Measurements from ENCODE around the gene ARL8A.
A peak's percentile ranks its signal among the peaks of the same experiment; 100 is the strongest.
"Not testable (repeated sequence)": the region's sequence is repeated elsewhere in the genome, so short reads cannot be mapped to it uniquely, and the experiment has no call there.

The ARL8A gene

GRCh38 chr1:202153284-202153683 lies 8.7 kb upstream of the ARL8A start:
- H3K9ac ChIP-seq (ENCODE audit: low read depth, low read length) = no peak overlapping the region
- 91% methylated on average over 4 of the region's 4 CpGs for WGBS
- H3K4me1 ChIP-seq (ENCODE audit: insufficient read depth, low read length) = peaks cover 4% of the 10 kb centered on the region
- H3K36me3 ChIP-seq (ENCODE audit: insufficient read depth, low read length) = no peaks in the 10 kb centered on the region
- no peak overlapping the region for H3K27ac ChIP-seq (ENCODE audit: low read depth, low read length)
- no peaks in the 10 kb centered on the region for H3K27me3 ChIP-seq (ENCODE audit: insufficient read depth, low read length)
- no peaks in the 10 kb centered on the region for H3K9me3 ChIP-seq (ENCODE audit: insufficient read depth, low read depth, low read length)
- H3K4me3 ChIP-seq (ENCODE audit: low read length) = no peak overlapping the region

GRCh38 chr1:202152399-202152798 lies 7.9 kb upstream of the ARL8A start:
- no peaks in the 10 kb centered on the region for H3K36me3 ChIP-seq (ENCODE audit: insufficient read depth, low read length)
- peaks cover 4% of the 10 kb centered on the region for H3K4me1 ChIP-seq (ENCODE audit: insufficient read depth, low read length)
- H3K27me3 ChIP-seq (ENCODE audit: insufficient read depth, low read length) = no peaks in the 10 kb centered on the region
- WGBS = 81% methylated on average over 10 of the region's 10 CpGs
- no peak overlapping the region for H3K4me3 ChIP-seq (ENCODE audit: low read length)
- H3K27ac ChIP-seq (ENCODE audit: low read depth, low read length) = no peak overlapping the region
- H3K9ac ChIP-seq (ENCODE audit: low read depth, low read length) = no peak overlapping the region
- H3K9me3 ChIP-seq (ENCODE audit: insufficient read depth, low read depth, low read length) = no peaks in the 10 kb centered on the region

GRCh38 chr1:202151045-202151444 lies 6.5 kb upstream of the ARL8A start:
- Histone ChIP-seq H3K36me3 (ENCODE audit: insufficient read depth, low read length) (no peaks in the 10 kb centered on the region), H3K27me3 (ENCODE audit: insufficient read depth, low read length) (peaks cover 2% of the 10 kb centered on the region; the same call in 1 of the 2 replicates), H3K4me1 (ENCODE audit: insufficient read depth, low read length) (peaks cover 4% of the 10 kb centered on the region), H3K4me3 (ENCODE audit: low read length) (no peak overlapping the region), H3K9me3 (ENCODE audit: insufficient read depth, low read depth, low read length) (no peaks in the 10 kb centered on the region), H3K9ac (ENCODE audit: low read depth, low read length) (no peak overlapping the region), H3K27ac (ENCODE audit: low read depth, low read length) (no peak overlapping the region)
- 94% methylated on average over 2 of the region's 2 CpGs for WGBS

GRCh38 chr1:202150602-202151001 lies 6.1 kb upstream of the ARL8A start:
- Histone ChIP-seq H3K4me1 (ENCODE audit: insufficient read depth, low read length) (peaks cover 4% of the 10 kb centered on the region), H3K9me3 (ENCODE audit: insufficient read depth, low read depth, low read length) (no peaks in the 10 kb centered on the region), H3K4me3 (ENCODE audit: low read length) (no peak overlapping the region), H3K27me3 (ENCODE audit: insufficient read depth, low read length) (peaks cover 7% of the 10 kb centered on the region; the same call in 1 of the 2 replicates), H3K9ac (ENCODE audit: low read depth, low read length) (no peak overlapping the region), H3K27ac (ENCODE audit: low read depth, low read length) (no peak overlapping the region), H3K36me3 (ENCODE audit: insufficient read depth, low read length) (no peaks in the 10 kb centered on the region)
- WGBS = 92% methylated on average over 8 of the region's 8 CpGs

- Histone ChIP-seq H3K36me3 (ENCODE audit: insufficient read depth, low read length) (no peaks in the 10 kb centered on the region), H3K4me3 (ENCODE audit: low read length) (no peak overlapping the region), H3K9me3 (ENCODE audit: insufficient read depth, low read depth, low read length) (no peaks in the 10 kb centered on the region), H3K27me3 (ENCODE audit: insufficient read depth, low read length) (peaks cover 11% of the 10 kb centered on the region), H3K9ac (ENCODE audit: low read depth, low read length) (no peak overlapping the region), H3K27ac (ENCODE audit: low read depth, low read length) (no peak overlapping the region), H3K4me1 (ENCODE audit: insufficient read depth, low read length) (peaks cover 4% of the 10 kb centered on the region)
- 93% methylated on average over 9 of the region's 9 CpGs for WGBS
Measured at GRCh38 chr1:202150187-202150586, 5.7 kb upstream of the ARL8A start.

GRCh38 chr1:202149566-202149965 lies 5.0 kb upstream of the ARL8A start:
- H3K4me3 ChIP-seq (ENCODE audit: low read length) = no peak overlapping the region
- peaks cover 15% of the 10 kb centered on the region for H3K27me3 ChIP-seq (ENCODE audit: insufficient read depth, low read length)
- 97% methylated on average over 3 of the region's 4 CpGs for WGBS
- H3K36me3 ChIP-seq (ENCODE audit: insufficient read depth, low read length) = no peaks in the 10 kb centered on the region
- no peaks in the 10 kb centered on the region for H3K9me3 ChIP-seq (ENCODE audit: insufficient read depth, low read depth, low read length)
- H3K4me1 ChIP-seq (ENCODE audit: insufficient read depth, low read length) = peaks cover 3% of the 10 kb centered on the region
- no peak overlapping the region for H3K27ac ChIP-seq (ENCODE audit: low read depth, low read length)
- no peak overlapping the region for H3K9ac ChIP-seq (ENCODE audit: low read depth, low read length)

GRCh38 chr1:202148391-202148790 lies 3.9 kb upstream of the ARL8A start:
- Histone ChIP-seq H3K9me3 (ENCODE audit: insufficient read depth, low read depth, low read length) (no peaks in the 10 kb centered on the region), H3K9ac (ENCODE audit: low read depth, low read length) (no peak overlapping the region), H3K27me3 (ENCODE audit: insufficient read depth, low read length) (peaks cover 15% of the 10 kb centered on the region), H3K27ac (ENCODE audit: low read depth, low read length) (no peak overlapping the region), H3K36me3 (ENCODE audit: insufficient read depth, low read length) (no peaks in the 10 kb centered on the region), H3K4me1 (ENCODE audit: insufficient read depth, low read length) (peaks cover 2% of the 10 kb centered on the region), H3K4me3 (ENCODE audit: low read length) (no peak overlapping the region)
- WGBS = 92% methylated on average over 4 of the region's 4 CpGs

GRCh38 chr1:202146993-202147392 lies 2.5 kb upstream of the ARL8A start:
- H3K27ac ChIP-seq (ENCODE audit: low read depth, low read length) = no peak overlapping the region
- peaks cover 4% of the 10 kb centered on the region; the same call in 1 of the 2 replicates for H3K36me3 ChIP-seq (ENCODE audit: insufficient read depth, low read length)
- no peaks in the 10 kb centered on the region for H3K9me3 ChIP-seq (ENCODE audit: insufficient read depth, low read depth, low read length)
- peaks cover 15% of the 10 kb centered on the region for H3K27me3 ChIP-seq (ENCODE audit: insufficient read depth, low read length)
- WGBS = 74% methylated on average over 3 of the region's 3 CpGs
- peaks cover 7% of the 10 kb centered on the region for H3K4me1 ChIP-seq (ENCODE audit: insufficient read depth, low read length)
- H3K9ac ChIP-seq (ENCODE audit: low read depth, low read length) = no peak overlapping the region
- no peak overlapping the region for H3K4me3 ChIP-seq (ENCODE audit: low read length)

GRCh38 chr1:202146279-202146678 lies 1.7 kb upstream of the ARL8A start:
- Histone ChIP-seq H3K27ac (ENCODE audit: low read depth, low read length) (no peak overlapping the region), H3K4me1 (ENCODE audit: insufficient read depth, low read length) (peaks cover 7% of the 10 kb centered on the region), H3K9ac (ENCODE audit: low read depth, low read length) (no peak overlapping the region), H3K4me3 (ENCODE audit: low read length) (no peak overlapping the region), H3K27me3 (ENCODE audit: insufficient read depth, low read length) (peaks cover 15% of the 10 kb centered on the region), H3K36me3 (ENCODE audit: insufficient read depth, low read length) (peaks cover 4% of the 10 kb centered on the region; the same call in 1 of the 2 replicates), H3K9me3 (ENCODE audit: insufficient read depth, low read depth, low read length) (no peaks in the 10 kb centered on the region)
- WGBS = 95% methylated on average over 4 of the region's 5 CpGs

GRCh38 chr1:202145744-202146140 lies 1.2 kb upstream of the ARL8A start:
- H3K27me3 ChIP-seq (ENCODE audit: insufficient read depth, low read length) = peaks cover 15% of the 10 kb centered on the region
- H3K9me3 ChIP-seq (ENCODE audit: insufficient read depth, low read depth, low read length); H3K27ac ChIP-seq (ENCODE audit: low read depth, low read length); H3K4me3 ChIP-seq (ENCODE audit: low read length); H3K4me1 ChIP-seq (ENCODE audit: insufficient read depth, low read length); H3K36me3 ChIP-seq (ENCODE audit: insufficient read depth, low read length); H3K9ac ChIP-seq (ENCODE audit: low read depth, low read length): not testable (repeated sequence)
- WGBS = 95% methylated on average over 8 of the region's 8 CpGs

GRCh38 chr1:202145068-202145743 lies 669 bp upstream of the ARL8A start:
- 20% methylated on average over 12 of the region's 13 CpGs for WGBS
- Histone ChIP-seq H3K4me1 (ENCODE audit: insufficient read depth, low read length) (peaks cover 7% of the 10 kb centered on the region), H3K9ac (ENCODE audit: low read depth, low read length) (peak overlapping the region; percentile 86), H3K27ac (ENCODE audit: low read depth, low read length) (no peak overlapping the region), H3K9me3 (ENCODE audit: insufficient read depth, low read depth, low read length) (no peaks in the 10 kb centered on the region), H3K27me3 (ENCODE audit: insufficient read depth, low read length) (peaks cover 15% of the 10 kb centered on the region), H3K36me3 (ENCODE audit: insufficient read depth, low read length) (peaks cover 4% of the 10 kb centered on the region; the same call in 1 of the 2 replicates), H3K4me3 (ENCODE audit: low read length) (peak overlapping the region; percentile 64)

Measured in HUES64 (cell line).